Esophagus (tissue), 2 donors: ENCODE measurements around the gene CRKL. TPM values are rescaled to one million over a fixed set of nuclear protein-coding genes. Genes with fewer than 3 reads are reported as not detected.
A peak's percentile ranks its signal among the peaks of the same experiment; 100 is the strongest.
"Not testable (repeated sequence)": the region's sequence is repeated elsewhere in the genome, so short reads cannot be mapped to it uniquely, and the experiment has no call there.

Source experiments
- H3K27ac ChIP-seq, 2 donors: one replicate each; pipeline ENCODE4 v1.5.1; 2013; ENCODE audit warnings: low read depth in 2 of 2, mild to moderate bottlenecking in 2 of 2, inconsistent platforms in 1 of 2, low read length in 1 of 2, moderate library complexity in 1 of 2
- H3K27me3 ChIP-seq, 2 donors: one replicate each; pipeline ENCODE4 v1.6.1; 2013; ENCODE audit warnings: low read length in 2 of 2, control low read depth in 1 of 2, mild to moderate bottlenecking in 1 of 2; ENCODE audit not compliant: insufficient read depth in 2 of 2, control insufficient read depth in 1 of 2
- H3K36me3 ChIP-seq, 2 donors: one replicate each; pipeline ENCODE4 v1.6.1; 2013; ENCODE audit warnings: low read length in 1 of 2; ENCODE audit not compliant: control insufficient read depth in 2 of 2, insufficient read depth in 2 of 2
- H3K4me1 ChIP-seq, 2 donors: one replicate each; pipeline ENCODE4 v1.6.1; 2013; ENCODE audit warnings: low read length in 1 of 2; ENCODE audit not compliant: control insufficient read depth in 2 of 2, insufficient read depth in 2 of 2
- H3K4me3 ChIP-seq, 2 donors: one replicate each; pipeline ENCODE4 v1.5.1; 2013; ENCODE audit warnings: low read length in 2 of 2, mild to moderate bottlenecking in 2 of 2, low read depth in 1 of 2, moderate library complexity in 1 of 2
- H3K9me3 ChIP-seq, 2 donors: one replicate each; pipeline ENCODE4 v1.6.1; 2013; ENCODE audit warnings: mild to moderate bottlenecking in 2 of 2, low read depth in 1 of 2, low read length in 1 of 2, moderate library complexity in 1 of 2; ENCODE audit not compliant: control insufficient read depth in 2 of 2, insufficient read depth in 1 of 2
- WGBS, 2 donors: extraction: QIAGEN DNeasy Blood & Tissue Kit; methylation state at CpG; one replicate each; pipeline ENCODE4 v1.1.7; 2013; 5-methylcytosine and 5-hydroxymethylcytosine counted together
- polyA plus RNA-seq, 2 donors: library from polyadenylated mRNA; stranded (reverse); fragments of 200-250 nt; gene quantifications; one replicate each; pipeline ENCODE4 v1.2.3, GENCODE V29; 2013
- donor health status: healthy with polysubstance abuse.
- donor health status: Bipolar disorder and iron deficiency.

The CRKL gene
- polyA plus RNA-seq, 2 donors: 17.6 to 18.7 TPM

DNA sequence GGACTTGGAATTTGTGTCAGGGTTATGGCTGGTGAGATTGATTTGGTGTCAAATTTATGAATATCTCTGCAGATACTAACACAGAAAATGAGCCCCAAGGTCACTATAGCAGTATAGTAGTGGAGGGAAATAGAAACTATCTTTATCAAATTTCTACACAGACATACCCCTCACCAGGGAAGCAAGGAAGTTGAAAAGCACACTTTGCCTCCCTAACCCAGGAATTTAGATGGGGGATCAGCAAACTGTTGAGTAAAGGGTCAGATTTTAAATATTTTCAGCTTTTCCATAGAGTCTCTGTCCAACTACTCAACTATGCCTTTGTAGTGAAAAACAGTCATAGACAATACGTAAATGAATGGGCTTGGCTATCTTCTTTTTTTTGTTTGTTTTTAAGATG lies 12.8 kb downstream of the CRKL start:
- no peaks in the 10 kb centered on the region for H3K27me3 ChIP-seq
- peaks cover 0 to 4% of the 10 kb centered on the region in 2 donors for H3K36me3 ChIP-seq
- WGBS, 2 donors: 96 to 98% methylated on average over 1 of the region's 1 CpG
- peaks cover 0 to 6% of the 10 kb centered on the region in 2 donors for H3K4me1 ChIP-seq
- H3K9me3 ChIP-seq: no peaks in the 10 kb centered on the region
- no peak overlapping the region for H3K27ac ChIP-seq
- no peak overlapping the region for H3K4me3 ChIP-seq

DNA sequence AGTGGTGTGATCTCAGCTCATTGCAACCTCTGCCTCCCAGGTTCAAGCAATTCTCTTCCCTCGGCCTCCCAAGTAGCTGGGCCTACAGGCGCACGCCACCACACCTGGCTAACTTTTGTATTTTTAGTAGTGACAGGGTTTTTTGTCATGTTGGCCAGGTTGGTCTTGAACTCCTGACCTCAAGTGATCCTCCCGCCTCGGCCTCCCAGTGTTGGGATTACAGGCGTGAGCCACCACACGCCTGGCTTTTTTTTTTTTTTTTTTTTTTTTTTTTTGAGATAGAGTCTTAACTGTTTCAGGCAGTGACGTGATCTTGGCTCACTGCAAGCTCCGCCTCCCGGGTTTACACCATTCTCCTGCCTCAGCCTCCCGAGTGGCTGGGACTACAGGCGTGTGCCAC lies 13.2 kb downstream of the CRKL start:
- not testable (repeated sequence) for H3K27me3 ChIP-seq, H3K9me3 ChIP-seq, H3K4me1 ChIP-seq, H3K36me3 ChIP-seq, H3K4me3 ChIP-seq, H3K27ac ChIP-seq
- WGBS, 2 donors: 96 to 100% methylated on average over 12 of the region's 12 CpGs

DNA sequence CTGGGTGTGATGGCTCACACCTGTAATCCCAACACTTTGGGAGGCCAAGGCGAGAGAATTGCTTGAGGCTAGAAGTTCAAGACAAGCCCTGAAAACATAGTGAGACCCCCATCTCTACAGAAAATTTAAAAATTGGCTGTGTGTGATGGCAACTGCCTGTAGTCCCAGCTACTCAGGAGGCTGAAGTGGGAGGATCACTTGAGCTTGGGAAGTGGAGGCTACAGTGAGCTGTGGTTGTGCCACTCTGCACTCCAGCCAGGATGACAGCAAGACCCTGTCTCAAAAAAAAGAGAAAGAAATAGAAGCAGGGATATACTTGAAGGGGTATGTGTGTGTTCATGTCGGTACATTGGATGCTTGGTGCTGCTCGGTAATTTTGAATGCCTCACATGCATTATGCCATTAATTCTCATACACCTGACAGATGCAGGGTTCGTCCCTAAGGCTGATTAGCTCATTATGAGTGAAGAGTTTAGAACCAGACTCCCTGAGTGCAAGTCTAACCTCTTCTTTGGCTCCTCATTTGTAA lies 14.0 kb downstream of the CRKL start:
- Histone ChIP-seq H3K36me3 (peaks cover 0 to 6% of the 10 kb centered on the region in 2 donors), H3K9me3 (no peaks in the 10 kb centered on the region), H3K4me3 (no peak overlapping the region), H3K4me1 (peaks cover 0 to 6% of the 10 kb centered on the region in 2 donors), H3K27me3 (no peaks in the 10 kb centered on the region), H3K27ac (no peak overlapping the region)
- 80 to 89% methylated on average over 4 of the region's 4 CpGs for WGBS, 2 donors

DNA sequence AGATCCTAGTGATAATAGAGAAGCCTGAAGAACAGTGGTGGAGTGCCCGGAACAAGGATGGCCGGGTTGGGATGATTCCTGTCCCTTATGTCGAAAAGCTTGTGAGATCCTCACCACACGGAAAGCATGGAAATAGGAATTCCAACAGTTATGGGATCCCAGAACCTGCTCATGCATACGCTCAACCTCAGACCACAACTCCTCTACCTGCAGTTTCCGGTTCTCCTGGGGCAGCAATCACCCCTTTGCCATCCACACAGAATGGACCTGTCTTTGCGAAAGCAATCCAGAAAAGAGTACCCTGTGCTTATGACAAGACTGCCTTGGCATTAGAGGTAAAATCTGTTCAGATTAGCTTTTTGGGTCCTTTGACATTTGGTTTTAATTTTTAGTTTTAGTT lies 16.7 kb downstream of the CRKL start:
- H3K36me3 ChIP-seq: peaks cover 0 to 13% of the 10 kb centered on the region in 2 donors
- H3K9me3 ChIP-seq: no peaks in the 10 kb centered on the region
- H3K4me3 ChIP-seq: no peak overlapping the region
- 91 to 92% methylated on average over 7 of the region's 7 CpGs for WGBS, 2 donors
- H3K27ac ChIP-seq: no peak overlapping the region
- H3K27me3 ChIP-seq: no peaks in the 10 kb centered on the region
- peaks cover 3 to 9% of the 10 kb centered on the region in 2 donors for H3K4me1 ChIP-seq

DNA sequence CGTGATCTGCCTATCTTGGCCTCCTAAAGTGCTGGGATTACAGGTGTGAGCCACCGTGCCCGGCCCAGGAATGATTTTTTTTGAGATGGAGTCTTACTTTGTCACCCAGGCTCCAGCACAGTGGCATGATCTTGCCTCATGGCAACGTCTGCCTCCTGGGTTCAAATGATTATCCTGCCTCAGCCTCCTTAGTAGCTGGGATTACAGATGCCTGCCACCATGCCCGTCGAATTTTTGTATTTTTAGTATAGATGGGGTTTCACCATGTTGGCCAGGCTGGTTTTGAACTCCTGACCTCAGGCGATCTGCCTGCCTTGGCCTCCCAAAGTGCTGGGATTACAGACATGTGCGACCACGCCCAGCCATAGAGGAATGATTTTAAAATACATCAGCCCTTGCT lies 17.8 kb downstream of the CRKL start:
- Histone ChIP-seq H3K36me3 (peaks cover 0 to 13% of the 10 kb centered on the region in 2 donors), H3K4me1 (peaks cover 3 to 11% of the 10 kb centered on the region in 2 donors)
- not testable (repeated sequence) for H3K9me3 ChIP-seq, H3K27me3 ChIP-seq, H3K4me3 ChIP-seq, H3K27ac ChIP-seq
- WGBS, 2 donors: 83 to 85% methylated on average over 9 of the region's 9 CpGs

DNA sequence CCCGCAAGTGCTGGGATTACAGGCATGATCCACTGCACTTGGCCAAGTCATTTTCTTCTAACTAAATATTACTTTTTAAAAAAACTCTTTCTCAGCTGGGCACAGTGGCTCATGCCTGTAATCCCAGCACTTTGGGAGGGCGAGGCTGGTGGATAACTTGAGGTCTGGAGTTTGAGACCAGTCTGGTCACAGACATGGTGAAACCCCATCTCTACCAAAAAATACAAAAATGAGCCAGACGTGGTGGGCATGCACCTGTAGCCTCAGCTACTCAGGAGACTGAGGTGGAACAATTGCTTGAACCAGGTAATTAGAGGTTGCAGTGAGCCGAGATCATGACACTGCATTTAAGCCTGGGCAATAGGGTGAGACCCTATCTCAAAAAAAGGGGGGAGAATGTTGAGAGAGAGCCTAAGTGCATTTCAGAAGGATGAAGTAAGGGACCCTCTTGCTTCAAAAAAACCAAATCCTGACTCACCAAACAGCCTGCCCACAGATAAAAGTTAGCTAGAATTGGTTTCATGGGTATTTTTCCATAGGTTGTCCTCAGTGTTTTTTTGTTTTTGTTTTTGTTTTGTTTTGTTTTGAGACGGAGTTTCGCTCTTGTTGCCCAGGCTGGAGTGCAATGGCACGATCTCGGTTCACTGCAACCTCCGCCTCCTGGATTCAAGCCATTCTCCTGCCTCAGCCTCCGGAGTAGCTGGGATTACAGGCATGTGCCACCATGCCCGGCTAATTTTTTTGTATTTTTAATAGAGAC lies 18.8 kb downstream of the CRKL start:
- H3K4me3 ChIP-seq, H3K27me3 ChIP-seq, H3K27ac ChIP-seq, H3K9me3 ChIP-seq: not testable (repeated sequence)
- peaks cover 3 to 13% of the 10 kb centered on the region in 2 donors for H3K4me1 ChIP-seq
- WGBS, 2 donors: 65 to 68% methylated on average over 11 of the region's 11 CpGs
- H3K36me3 ChIP-seq: peaks cover 0 to 15% of the 10 kb centered on the region in 2 donors

DNA sequence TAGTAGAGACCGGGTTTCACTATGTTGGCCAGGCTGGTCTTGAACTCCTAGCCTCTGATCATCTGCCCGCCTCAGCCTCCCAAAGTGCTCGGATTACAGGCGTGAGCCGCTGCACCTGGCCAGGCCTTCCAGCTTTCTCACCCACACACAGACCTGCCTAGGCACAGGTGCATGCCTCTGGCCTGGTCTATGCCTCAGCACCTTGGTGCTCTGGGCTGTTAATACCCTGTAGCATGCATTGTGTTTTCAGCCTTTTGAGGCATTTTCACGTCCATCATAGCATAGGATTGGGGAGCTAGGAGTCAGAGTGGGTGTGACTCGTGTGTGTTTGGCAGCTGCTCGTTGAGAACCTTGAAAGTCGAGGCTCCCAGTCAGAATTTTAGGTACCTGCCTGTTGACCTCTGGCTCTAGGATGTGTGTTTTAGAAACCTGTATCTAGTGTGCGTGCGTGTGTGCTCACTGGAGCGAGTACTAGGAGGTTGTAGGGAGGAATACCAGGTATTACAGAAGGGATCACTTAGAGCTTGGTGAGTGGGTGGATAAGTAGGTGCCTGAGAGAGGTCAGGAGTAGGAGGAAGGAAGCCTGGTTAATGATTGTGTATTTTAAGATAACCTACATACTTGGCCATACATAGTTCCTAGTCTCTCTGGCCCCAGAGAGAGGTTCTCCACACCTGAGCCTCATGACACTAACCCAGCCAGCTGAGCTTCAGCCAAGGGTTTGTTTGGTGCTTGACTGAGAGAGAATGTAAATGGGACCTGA lies 20.0 kb downstream of the CRKL start:
- Histone ChIP-seq H3K27ac (peak overlapping the region in 1 of 2 donors; percentile 35), H3K27me3 (no peaks in the 10 kb centered on the region), H3K36me3 (peaks cover 0 to 17% of the 10 kb centered on the region in 2 donors), H3K9me3 (no peaks in the 10 kb centered on the region), H3K4me1 (peaks cover 3 to 15% of the 10 kb centered on the region in 2 donors), H3K4me3 (no peak overlapping the region)
- 45 to 60% methylated on average over 12 of the region's 12 CpGs for WGBS, 2 donors

DNA sequence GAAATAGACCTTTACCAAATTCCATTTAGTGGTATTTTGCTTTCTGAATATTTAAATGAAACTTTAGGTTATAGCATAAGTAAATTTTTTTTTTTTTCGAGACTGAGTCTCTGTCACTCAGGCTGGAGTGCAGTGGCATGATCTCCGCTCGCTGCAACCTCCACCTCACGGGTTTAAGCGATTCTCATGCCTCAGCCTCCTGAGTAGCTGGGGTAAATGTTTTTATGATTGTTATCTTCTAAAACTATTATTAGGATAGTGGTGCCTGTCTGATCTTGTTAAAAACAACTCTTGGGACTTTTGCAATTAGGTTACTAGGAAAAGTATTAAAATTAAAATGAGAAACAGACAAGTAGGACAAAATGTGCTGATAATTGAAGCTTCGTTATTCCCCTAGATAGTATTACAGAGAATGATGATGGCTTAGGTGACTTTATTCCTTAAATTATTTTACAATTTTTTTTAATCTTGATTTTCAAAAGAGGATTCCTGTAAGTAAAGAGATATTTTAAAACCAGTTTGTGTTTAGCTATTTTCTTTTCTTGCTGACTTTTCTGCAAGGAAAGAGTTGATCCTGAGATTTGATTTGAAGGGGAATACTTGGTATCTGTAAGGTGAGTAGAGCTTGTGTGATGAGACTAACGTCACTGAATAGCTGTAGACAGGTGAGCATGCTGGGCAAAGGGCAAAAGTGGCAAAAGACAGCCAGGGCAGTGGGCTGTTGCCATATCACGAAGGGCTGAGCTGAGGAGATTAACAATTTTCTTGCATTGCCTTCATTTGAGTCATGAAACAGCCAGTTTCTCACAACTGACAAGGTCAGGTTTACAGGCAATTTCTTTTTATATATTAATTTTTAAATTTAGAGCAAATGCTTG lies 20.8 kb downstream of the CRKL start:
- H3K4me3 ChIP-seq: no peak overlapping the region
- H3K27me3 ChIP-seq: no peaks in the 10 kb centered on the region
- H3K4me1 ChIP-seq: peaks cover 3 to 15% of the 10 kb centered on the region in 2 donors
- no peaks in the 10 kb centered on the region for H3K9me3 ChIP-seq
- H3K36me3 ChIP-seq: peaks cover 0 to 17% of the 10 kb centered on the region in 2 donors
- peak overlapping the region in 1 of 2 donors; percentile 15 for H3K27ac ChIP-seq
- WGBS, 2 donors: 69 to 78% methylated on average over 8 of the region's 8 CpGs
